Mesendoderm (in vitro differentiated cells): Measurements from ENCODE around the gene SPTB.

ENCODE experiments used
- DNase-seq: peaks from one replicate; pipeline ENCODE4 v3.0.0; 2013
- H2AK5ac ChIP-seq: 2 replicates; pipeline ENCODE4 v1.6.1; 2013; ENCODE audit warnings: low read length, inconsistent platforms
- H2BK120ac ChIP-seq: 2 replicates; pipeline ENCODE4 v1.6.1; 2013; ENCODE audit warnings: low read depth, mild to moderate bottlenecking, low read length, moderate library complexity, mixed read lengths
- H2BK15ac ChIP-seq: replicated peaks from 2 replicates; pipeline ENCODE4 v1.6.1; 2013; ENCODE audit warnings: low read depth, mild to moderate bottlenecking, moderate library complexity
- H2BK5ac ChIP-seq: 2 replicates; pipeline ENCODE4 v1.6.1; 2013; ENCODE audit warnings: low read length, inconsistent platforms
- H3K18ac ChIP-seq: 2 replicates; pipeline ENCODE4 v1.6.1; 2013; ENCODE audit warnings: mild to moderate bottlenecking, low read length, mixed read lengths
- H3K23ac ChIP-seq: one replicate; pipeline ENCODE4 v1.6.1; 2013; ENCODE audit warnings: low read length
- H3K27ac ChIP-seq: 2 replicates; pipeline ENCODE4 v1.5.1; 2013; ENCODE audit warnings: low read depth, mild to moderate bottlenecking, inconsistent platforms, low read length, moderate library complexity
- H3K27me3 ChIP-seq: 2 replicates; pipeline ENCODE4 v1.6.1; 2013; ENCODE audit warnings: low read length, control low read depth, mild to moderate bottlenecking, inconsistent platforms; ENCODE audit not compliant: insufficient read depth, poor library complexity
- H3K36me3 ChIP-seq: 2 replicates; pipeline ENCODE4 v1.6.1; 2013; ENCODE audit warnings: low read length, inconsistent platforms; ENCODE audit not compliant: control insufficient read depth, insufficient read depth
- H3K4ac ChIP-seq: one replicate; pipeline ENCODE4 v1.6.1; 2013; ENCODE audit warnings: low read depth, mild to moderate bottlenecking, low read length, moderate library complexity
- H3K4me1 ChIP-seq: 2 replicates; pipeline ENCODE4 v1.6.1; 2013; ENCODE audit warnings: low read depth, low read length, inconsistent platforms; ENCODE audit not compliant: control insufficient read depth
- H3K4me2 ChIP-seq: 2 replicates; pipeline ENCODE4 v1.6.1; 2013; ENCODE audit warnings: low read length
- H3K4me3 ChIP-seq: 2 replicates; pipeline ENCODE4 v1.5.1; 2013; ENCODE audit warnings: mild to moderate bottlenecking, low read length
- H3K56ac ChIP-seq: one replicate; pipeline ENCODE4 v1.6.1; 2013; ENCODE audit warnings: low read length
- H3K79me1 ChIP-seq: 2 replicates; pipeline ENCODE4 v1.6.1; 2013; ENCODE audit warnings: low read length, inconsistent platforms
- H3K79me2 ChIP-seq: 2 replicates; pipeline ENCODE4 v1.6.1; 2013; ENCODE audit warnings: mild to moderate bottlenecking, low read length; ENCODE audit not compliant: control insufficient read depth, insufficient read depth
- H3K9ac ChIP-seq: 2 replicates; pipeline ENCODE4 v1.6.1; 2013; ENCODE audit warnings: low read length, inconsistent platforms
- H4K5ac ChIP-seq: one replicate; pipeline ENCODE4 v1.6.1; 2013; ENCODE audit warnings: low read length
- H4K8ac ChIP-seq: one replicate; pipeline ENCODE4 v1.6.1; 2013; ENCODE audit warnings: low read depth, mild to moderate bottlenecking, control low read depth, low read length, moderate library complexity
- WGBS: extraction: QIAGEN DNeasy Blood & Tissue Kit; methylation state at CpG from one replicate; pipeline ENCODE4 v1.1.7; 2013; ENCODE audit warnings: low lambda C conversion rate, missing lambda C conversion rate; ENCODE audit not compliant: insufficient coverage; ENCODE audit errors: extremely low coverage; 5-methylcytosine and 5-hydroxymethylcytosine counted together

The SPTB gene

GRCh38 chr14:64702493-64703394 lies 177.0 kb downstream of the SPTB start:
- H3K36me3 ChIP-seq, result no peaks in the 10 kb centered on the region
- DNase-seq, result peak; percentile 93
- peaks cover 16% of the 10 kb centered on the region for H3K79me2 ChIP-seq
- no peak overlapping the region for H4K5ac ChIP-seq
- peak overlapping the region; percentile 91 for H3K56ac ChIP-seq
- peak overlapping the region; percentile 32 for H3K18ac ChIP-seq
- no CpG with 5 or more reads among the region's 25 CpGs for WGBS
- H2BK120ac ChIP-seq, result no peak overlapping the region
- H4K8ac ChIP-seq, result no peak overlapping the region
- H2AK5ac ChIP-seq, result no peak overlapping the region
- H3K4me1 ChIP-seq, result peaks cover 27% of the 10 kb centered on the region
- peaks cover 3% of the 10 kb centered on the region for H3K79me1 ChIP-seq
- no peak overlapping the region for H3K27ac ChIP-seq
- no peak overlapping the region for H3K23ac ChIP-seq
- H3K9ac ChIP-seq, result peak overlapping the region; percentile 34
- H2BK15ac ChIP-seq, result no peak overlapping the region
- no peak overlapping the region for H3K4me3 ChIP-seq
- H3K4me2 ChIP-seq, result peak overlapping the region; percentile 91
- H2BK5ac ChIP-seq, result no peak overlapping the region
- no peak overlapping the region for H3K4ac ChIP-seq
- H3K27me3 ChIP-seq, result no peaks in the 10 kb centered on the region

- Histone ChIP-seq H4K8ac (no peak overlapping the region), H3K27ac (no peak overlapping the region), H3K18ac (no peak overlapping the region), H3K4me2 (no peak overlapping the region), H3K23ac (no peak overlapping the region), H3K27me3 (no peaks in the 10 kb centered on the region), H3K56ac (peak overlapping the region; percentile 29), H3K79me2 (peaks cover 12% of the 10 kb centered on the region), H2BK120ac (no peak overlapping the region), H3K36me3 (no peaks in the 10 kb centered on the region), H3K4me1 (peaks cover 18% of the 10 kb centered on the region), H3K9ac (no peak overlapping the region), H2AK5ac (no peak overlapping the region), H2BK5ac (no peak overlapping the region), H2BK15ac (no peak overlapping the region), H4K5ac (no peak overlapping the region), H3K4ac (no peak overlapping the region), H3K79me1 (no peaks in the 10 kb centered on the region), H3K4me3 (no peak overlapping the region)
- no CpG with 5 or more reads among the region's 1 CpG for WGBS
- DNase-seq, result peak; percentile 68
Observed at GRCh38 chr14:64701660-64702059, 178.0 kb downstream of the SPTB start.

- H3K4me3 ChIP-seq, result no peak overlapping the region
- no peak overlapping the region for H3K23ac ChIP-seq
- H3K79me1 ChIP-seq, result no peaks in the 10 kb centered on the region
- H2BK15ac ChIP-seq, result no peak overlapping the region
- DNase-seq, result no peak
- no peak overlapping the region for H4K8ac ChIP-seq
- WGBS, result no CpG with 5 or more reads among the region's 4 CpGs
- H3K4me2 ChIP-seq, result no peak overlapping the region
- H2AK5ac ChIP-seq, result no peak overlapping the region
- H3K27ac ChIP-seq, result no peak overlapping the region
- no peak overlapping the region for H2BK120ac ChIP-seq
- no peaks in the 10 kb centered on the region for H3K36me3 ChIP-seq
- peaks cover 9% of the 10 kb centered on the region for H3K79me2 ChIP-seq
- no peak overlapping the region for H2BK5ac ChIP-seq
- no peak overlapping the region for H4K5ac ChIP-seq
- no peak overlapping the region for H3K56ac ChIP-seq
- H3K4me1 ChIP-seq, result peaks cover 12% of the 10 kb centered on the region
- H3K18ac ChIP-seq, result no peak overlapping the region
- H3K9ac ChIP-seq, result no peak overlapping the region
- no peak overlapping the region for H3K4ac ChIP-seq
- H3K27me3 ChIP-seq, result no peaks in the 10 kb centered on the region
Observed at GRCh38 chr14:64700894-64701293, 178.8 kb downstream of the SPTB start.

GRCh38 chr14:64700290-64700689 lies 179.4 kb downstream of the SPTB start:
- Histone ChIP-seq H2BK15ac (no peak overlapping the region), H2AK5ac (no peak overlapping the region), H3K79me1 (no peaks in the 10 kb centered on the region), H4K5ac (no peak overlapping the region), H3K4me2 (no peak overlapping the region), H4K8ac (no peak overlapping the region), H2BK5ac (no peak overlapping the region), H3K36me3 (no peaks in the 10 kb centered on the region), H3K9ac (no peak overlapping the region), H3K4me3 (no peak overlapping the region), H3K56ac (no peak overlapping the region), H3K4me1 (peaks cover 10% of the 10 kb centered on the region), H3K27ac (no peak overlapping the region), H3K79me2 (peaks cover 7% of the 10 kb centered on the region), H3K18ac (no peak overlapping the region), H3K23ac (no peak overlapping the region), H3K27me3 (no peaks in the 10 kb centered on the region), H3K4ac (no peak overlapping the region), H2BK120ac (no peak overlapping the region)
- DNase-seq, result no peak
- WGBS, result no CpG with 5 or more reads among the region's 2 CpGs

GRCh38 chr14:64698903-64699302 lies 180.8 kb downstream of the SPTB start:
- Histone ChIP-seq H2AK5ac (no peak overlapping the region), H3K4me2 (no peak overlapping the region), H3K36me3 (no peaks in the 10 kb centered on the region), H3K79me1 (no peaks in the 10 kb centered on the region), H3K18ac (no peak overlapping the region), H3K4me3 (no peak overlapping the region), H4K8ac (no peak overlapping the region), H4K5ac (no peak overlapping the region), H3K27ac (no peak overlapping the region), H3K27me3 (no peaks in the 10 kb centered on the region), H3K9ac (no peak overlapping the region), H2BK5ac (no peak overlapping the region), H3K56ac (peak overlapping the region; percentile 43), H3K4me1 (peaks cover 10% of the 10 kb centered on the region), H3K79me2 (no peaks in the 10 kb centered on the region), H2BK120ac (no peak overlapping the region), H3K23ac (no peak overlapping the region), H3K4ac (no peak overlapping the region), H2BK15ac (no peak overlapping the region)
- no CpG with 5 or more reads among the region's 7 CpGs for WGBS
- peak; percentile 39 for DNase-seq
